Fibroblast of lung (primary cell): ENCODE data around the gene COQ4. TPM values are rescaled to one million over a fixed set of nuclear protein-coding genes. Genes with fewer than 3 reads are reported as not detected.

Source experiments
- DNase-seq, 2 donors: peaks; one replicate each; pipeline versions ENCODE4 v3.0.0 to v3.0.0-alpha.2; 2010; ENCODE audit warnings: low read depth in 2 of 2
- H2AFZ ChIP-seq: 2 replicates; pipeline ENCODE4 v1.5.1; 2012; ENCODE audit warnings: low read length, control low read depth, inconsistent platforms
- H3K27ac ChIP-seq: 2 replicates; pipeline ENCODE4 v1.5.1; 2011; ENCODE audit warnings: low read length, control low read depth; ENCODE audit not compliant: insufficient read depth
- H3K27me3 ChIP-seq: 2 replicates; pipeline ENCODE4 v1.5.1; 2011; ENCODE audit warnings: mild to moderate bottlenecking, low read length; ENCODE audit not compliant: control insufficient read depth, insufficient read depth
- H3K36me3 ChIP-seq: 2 replicates; pipeline ENCODE4 v1.5.1; 2011; ENCODE audit warnings: low read length; ENCODE audit not compliant: control insufficient read depth, insufficient read depth
- H3K4me1 ChIP-seq: 2 replicates; pipeline ENCODE4 v1.5.1; 2011; ENCODE audit warnings: low read length; ENCODE audit not compliant: control insufficient read depth, insufficient read depth; ENCODE audit errors: extremely low read depth
- H3K4me2 ChIP-seq: 2 replicates; pipeline ENCODE4 v1.5.1; 2011; ENCODE audit warnings: low read length, control low read depth; ENCODE audit not compliant: insufficient read depth; ENCODE audit errors: extremely low read depth
- H3K4me3 ChIP-seq, 4 experiments: fragments of 200-600 bp in 1 of 4; sonication (generic) in 1 of 4; replicated peaks in 1 of 4; 2 replicates each; pipeline ENCODE4 v1.5.1; 2011 to 2016; ENCODE audit warnings: low read length in 4 of 4, low read depth in 3 of 4, mild to moderate bottlenecking in 3 of 4, control low read depth in 2 of 4, inconsistent platforms in 1 of 4, mixed read lengths in 1 of 4; ENCODE audit not compliant: insufficient read depth in 1 of 4; ENCODE audit errors: control extremely low read depth in 1 of 4
- H3K79me2 ChIP-seq: 2 replicates; pipeline ENCODE4 v1.5.1; 2012; ENCODE audit warnings: mild to moderate bottlenecking, low read length, inconsistent platforms; ENCODE audit not compliant: control insufficient read depth, insufficient read depth
- H3K9ac ChIP-seq: 2 replicates; pipeline ENCODE4 v1.5.1; 2011; ENCODE audit warnings: mild to moderate bottlenecking, low read length, control low read depth; ENCODE audit not compliant: insufficient read depth
- H3K9me3 ChIP-seq: 2 replicates; pipeline ENCODE4 v1.5.1; 2012; ENCODE audit warnings: low read depth, low read length; ENCODE audit not compliant: control insufficient read depth, insufficient read depth
- H4K20me1 ChIP-seq: 2 replicates; pipeline ENCODE4 v1.5.1; 2011; ENCODE audit warnings: low read length; ENCODE audit not compliant: control insufficient read depth, insufficient read depth; ENCODE audit errors: extremely low read depth
- EZH2 ChIP-seq: IDR thresholded peaks from 2 replicates; pipeline ENCODE4 v1.5.1; 2012; ENCODE audit warnings: low read length, control low read depth, mild to moderate bottlenecking; ENCODE audit errors: missing control alignments
- polyA plus RNA-seq, 2 donors: library from polyadenylated mRNA; depleted of rRNA in 1 of 2; stranded (reverse) in 1 of 2; unstranded in 1 of 2; fragments of >200 nt; gene quantifications; 2 replicates each; pipeline ENCODE4 v1.2.1, GENCODE V29; 2011 to 2012; ENCODE audit warnings: missing spikeins in 1 of 2
- total RNA-seq: library from RNA; depleted of rRNA; stranded (reverse); fragments of >200 nt; gene quantifications from 2 replicates; pipeline ENCODE4 v1.2.1, GENCODE V29; 2014
- TF ChIP-seq, protein P1 (sequence below), 2 donors: IDR thresholded peaks in 1 of 2; conservative IDR thresholded peaks in 1 of 2; 1 replicate in 1 of 2; 2 replicates in 1 of 2; pipeline ENCODE4 v1.5.1; 2011 to 2012; ENCODE audit warnings: low read length in 2 of 2, control low read depth in 1 of 2, inconsistent platforms in 1 of 2, low read depth in 1 of 2, mild to moderate bottlenecking in 1 of 2

COQ4 gene
- total and polyA plus RNA-seq, 2 donors (not counting 1 experiment from before 2014, with no cell fraction given): 11.2 to 18.7 TPM

DNA sequence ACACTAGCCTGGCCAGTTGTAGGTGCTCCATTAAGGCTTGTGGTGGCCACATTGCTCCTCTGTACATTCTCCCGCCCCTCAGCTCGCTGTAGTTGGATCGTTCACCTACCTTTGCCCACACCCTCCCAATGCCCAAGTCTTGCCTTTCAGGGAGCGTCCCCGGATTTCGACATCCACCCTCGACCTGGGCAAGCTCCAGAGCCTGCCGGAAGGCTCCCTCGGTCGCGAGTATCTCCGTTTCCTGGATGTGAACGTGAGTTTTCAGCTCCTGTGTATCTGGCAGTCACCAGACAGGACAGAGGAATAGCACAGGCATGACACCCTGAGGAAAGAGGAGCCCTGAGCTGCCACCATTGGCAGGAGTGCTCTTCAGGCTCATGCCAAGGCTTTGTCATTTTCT is 3.0 kb downstream of the COQ4 start:
- no peaks in the 10 kb centered on the region for H4K20me1 ChIP-seq
- H3K36me3 ChIP-seq: peaks cover 11% of the 10 kb centered on the region
- no peak overlapping the region for H2AFZ ChIP-seq
- H3K27ac ChIP-seq: no peak overlapping the region
- no peaks in the 10 kb centered on the region for H3K27me3 ChIP-seq
- no peak overlapping the region for H3K9ac ChIP-seq
- peaks cover 11% of the 10 kb centered on the region for H3K4me1 ChIP-seq
- no peaks in the 10 kb centered on the region for H3K9me3 ChIP-seq
- no peak for TF ChIP-seq EZH2
- TF ChIP-seq, protein P1, sequence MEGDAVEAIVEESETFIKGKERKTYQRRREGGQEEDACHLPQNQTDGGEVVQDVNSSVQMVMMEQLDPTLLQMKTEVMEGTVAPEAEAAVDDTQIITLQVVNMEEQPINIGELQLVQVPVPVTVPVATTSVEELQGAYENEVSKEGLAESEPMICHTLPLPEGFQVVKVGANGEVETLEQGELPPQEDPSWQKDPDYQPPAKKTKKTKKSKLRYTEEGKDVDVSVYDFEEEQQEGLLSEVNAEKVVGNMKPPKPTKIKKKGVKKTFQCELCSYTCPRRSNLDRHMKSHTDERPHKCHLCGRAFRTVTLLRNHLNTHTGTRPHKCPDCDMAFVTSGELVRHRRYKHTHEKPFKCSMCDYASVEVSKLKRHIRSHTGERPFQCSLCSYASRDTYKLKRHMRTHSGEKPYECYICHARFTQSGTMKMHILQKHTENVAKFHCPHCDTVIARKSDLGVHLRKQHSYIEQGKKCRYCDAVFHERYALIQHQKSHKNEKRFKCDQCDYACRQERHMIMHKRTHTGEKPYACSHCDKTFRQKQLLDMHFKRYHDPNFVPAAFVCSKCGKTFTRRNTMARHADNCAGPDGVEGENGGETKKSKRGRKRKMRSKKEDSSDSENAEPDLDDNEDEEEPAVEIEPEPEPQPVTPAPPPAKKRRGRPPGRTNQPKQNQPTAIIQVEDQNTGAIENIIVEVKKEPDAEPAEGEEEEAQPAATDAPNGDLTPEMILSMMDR (conservative IDR thresholded peaks at IDR 0.05 in 1 of 2, IDR thresholded peaks at IDR 0.05 in 1 of 2; ENCODE audit: low read depth in 1 of 2, low read length in 2 of 2): no peak
- DNase-seq: no peak
- no peak overlapping the region for H3K4me2 ChIP-seq
- no peak overlapping the region for H3K4me3 ChIP-seq
- H3K79me2 ChIP-seq: peaks cover 29% of the 10 kb centered on the region

DNA sequence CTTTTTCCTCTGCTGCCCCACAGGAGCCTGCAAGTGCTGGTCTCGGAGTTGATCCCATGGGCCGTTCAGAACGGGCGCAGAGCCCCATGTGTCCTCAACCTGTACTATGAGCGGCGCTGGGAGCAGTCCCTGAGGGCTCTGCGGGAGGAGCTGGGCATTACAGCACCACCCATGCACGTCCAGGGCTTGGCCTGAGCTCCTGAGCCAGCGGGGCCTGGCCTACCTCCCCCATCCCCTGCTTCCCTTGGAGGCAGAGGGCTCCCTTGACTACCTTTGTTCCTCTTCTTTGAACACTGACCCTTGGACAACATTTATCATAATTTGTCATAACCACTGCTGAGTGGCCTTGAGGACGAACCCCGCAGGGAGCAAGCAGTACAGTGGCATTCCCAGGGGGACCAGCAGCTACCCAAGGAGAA is 10.8 kb downstream of the COQ4 start:
- TF ChIP-seq, protein P1 (conservative IDR thresholded peaks at IDR 0.05 in 1 of 2, IDR thresholded peaks at IDR 0.05 in 1 of 2; ENCODE audit: low read depth in 1 of 2, low read length in 2 of 2): no peak
- Histone ChIP-seq H3K4me1 (peaks cover 2% of the 10 kb centered on the region), H2AFZ (no peak overlapping the region), H3K79me2 (no peaks in the 10 kb centered on the region), H3K36me3 (peaks cover 1% of the 10 kb centered on the region), H3K4me2 (no peak overlapping the region), H3K4me3 (no peak overlapping the region), H3K27me3 (no peaks in the 10 kb centered on the region), H3K9me3 (no peaks in the 10 kb centered on the region), H4K20me1 (no peaks in the 10 kb centered on the region), H3K27ac (no peak overlapping the region), H3K9ac (no peak overlapping the region)
- no peak for DNase-seq

DNA sequence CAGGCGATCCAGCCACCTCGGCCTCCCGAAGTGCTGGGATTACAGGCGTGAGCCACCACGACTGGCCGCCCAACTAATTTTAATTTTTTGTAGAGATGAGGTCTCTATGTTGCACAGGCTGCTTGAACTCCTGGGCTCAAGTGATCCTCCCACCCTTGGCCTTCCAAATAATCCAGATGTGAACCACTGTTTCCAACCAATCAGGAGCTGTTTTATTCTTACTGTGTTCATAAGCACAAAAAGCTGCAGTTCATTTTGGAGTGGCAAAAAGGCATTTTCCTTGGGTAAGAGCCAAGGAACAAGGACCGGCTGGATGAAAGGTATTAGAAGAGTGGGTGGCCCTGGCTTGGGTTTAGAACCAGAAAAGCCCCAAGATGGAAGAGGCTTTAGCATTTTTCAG is 12.5 kb downstream of the COQ4 start:
- Histone ChIP-seq H3K36me3 (peaks cover 1% of the 10 kb centered on the region), H3K4me3 (no peak overlapping the region), H2AFZ (no peak overlapping the region), H3K27me3 (no peaks in the 10 kb centered on the region), H3K79me2 (no peaks in the 10 kb centered on the region), H3K4me2 (no peak overlapping the region), H3K4me1 (no peaks in the 10 kb centered on the region), H4K20me1 (no peaks in the 10 kb centered on the region), H3K9ac (no peak overlapping the region), H3K27ac (no peak overlapping the region), H3K9me3 (no peaks in the 10 kb centered on the region)
- TF ChIP-seq, protein P1 (conservative IDR thresholded peaks at IDR 0.05 in 1 of 2, IDR thresholded peaks at IDR 0.05 in 1 of 2; ENCODE audit: low read depth in 1 of 2, low read length in 2 of 2): no peak
- TF ChIP-seq EZH2: no peak
- DNase-seq: no peak
